ENCODE measurements around the gene PGAM5. TPM values are rescaled to one million over a fixed set of nuclear protein-coding genes. Genes with fewer than 3 reads are reported as not detected.
A peak's percentile ranks its signal among the peaks of the same experiment; 100 is the strongest.

PGAM5 gene
- total and polyA plus RNA-seq, 8 donors: 1.8 to 49.8 (median 15.5) TPM

DNA sequence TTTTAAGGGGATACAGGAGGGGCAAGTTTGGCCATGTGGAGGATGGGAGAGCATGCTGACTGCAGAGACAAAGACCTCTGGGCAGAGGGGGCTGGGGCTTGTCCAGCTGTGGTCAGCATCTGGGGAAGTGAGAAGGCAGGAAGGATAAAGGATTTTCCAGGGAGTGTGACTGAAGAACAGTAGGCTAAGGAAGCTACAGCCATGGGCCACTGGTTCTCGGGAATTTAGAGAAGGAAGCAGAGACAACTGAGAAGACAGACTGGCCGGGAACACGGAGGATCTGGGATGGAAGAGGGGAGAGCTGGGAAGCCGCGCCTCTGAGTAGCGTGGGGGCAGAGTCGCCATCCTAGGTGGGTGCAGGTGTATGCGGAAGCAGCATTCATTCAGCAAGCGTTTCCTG is 7.0 kb upstream of the PGAM5 start:
- H3K36me3 ChIP-seq: peaks cover 13 to 71% (median 59%) of the 10 kb centered on the region in 4 donors
- H3K27ac ChIP-seq: no peak overlapping the region
- WGBS, 5 donors: 91 to 97% (median 95%) methylated on average over 9 of the region's 9 CpGs
- intact Hi-C loops (cut with DNase I; ENCODE audit: low total_unique reads): no loop called here
- H3K9me3 ChIP-seq: no peaks in the 10 kb centered on the region
- H3K4me1 ChIP-seq: peaks cover 0 to 10% (median under 1%) of the 10 kb centered on the region in 4 donors
- no peak for DNase-seq
- H3K4me3 ChIP-seq: no peak overlapping the region
- TF ChIP-seq POLR2A (IDR thresholded peaks at IDR 0.05) (no peak), EP300 (IDR thresholded peaks at IDR 0.05) (no peak), POLR2AphosphoS5 (IDR thresholded peaks at IDR 0.05) (no peak)
- TF ChIP-seq, protein P1, sequence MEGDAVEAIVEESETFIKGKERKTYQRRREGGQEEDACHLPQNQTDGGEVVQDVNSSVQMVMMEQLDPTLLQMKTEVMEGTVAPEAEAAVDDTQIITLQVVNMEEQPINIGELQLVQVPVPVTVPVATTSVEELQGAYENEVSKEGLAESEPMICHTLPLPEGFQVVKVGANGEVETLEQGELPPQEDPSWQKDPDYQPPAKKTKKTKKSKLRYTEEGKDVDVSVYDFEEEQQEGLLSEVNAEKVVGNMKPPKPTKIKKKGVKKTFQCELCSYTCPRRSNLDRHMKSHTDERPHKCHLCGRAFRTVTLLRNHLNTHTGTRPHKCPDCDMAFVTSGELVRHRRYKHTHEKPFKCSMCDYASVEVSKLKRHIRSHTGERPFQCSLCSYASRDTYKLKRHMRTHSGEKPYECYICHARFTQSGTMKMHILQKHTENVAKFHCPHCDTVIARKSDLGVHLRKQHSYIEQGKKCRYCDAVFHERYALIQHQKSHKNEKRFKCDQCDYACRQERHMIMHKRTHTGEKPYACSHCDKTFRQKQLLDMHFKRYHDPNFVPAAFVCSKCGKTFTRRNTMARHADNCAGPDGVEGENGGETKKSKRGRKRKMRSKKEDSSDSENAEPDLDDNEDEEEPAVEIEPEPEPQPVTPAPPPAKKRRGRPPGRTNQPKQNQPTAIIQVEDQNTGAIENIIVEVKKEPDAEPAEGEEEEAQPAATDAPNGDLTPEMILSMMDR (IDR thresholded peaks at IDR 0.05): no peak
- no peaks in the 10 kb centered on the region for H3K27me3 ChIP-seq

GRCh38 chr12:132707241-132707640 is 3.4 kb upstream of the PGAM5 start:
- intact Hi-C loops (cut with DNase I; ENCODE audit: low total_unique reads): no loop called here
- Histone ChIP-seq H3K36me3 (peaks cover under 1 to 37% (median 31%) of the 10 kb centered on the region in 4 donors), H3K27ac (no peak overlapping the region), H3K4me3 (no peak overlapping the region), H3K27me3 (no peaks in the 10 kb centered on the region), H3K9me3 (no peaks in the 10 kb centered on the region), H3K4me1 (peaks cover 9 to 27% (median 21%) of the 10 kb centered on the region in 4 donors)
- TF ChIP-seq, protein P1 (IDR thresholded peaks at IDR 0.05): no peak
- 89 to 98% (median 96%) methylated on average over 6 of the region's 6 CpGs for WGBS, 5 donors
- no peak for DNase-seq

DNA sequence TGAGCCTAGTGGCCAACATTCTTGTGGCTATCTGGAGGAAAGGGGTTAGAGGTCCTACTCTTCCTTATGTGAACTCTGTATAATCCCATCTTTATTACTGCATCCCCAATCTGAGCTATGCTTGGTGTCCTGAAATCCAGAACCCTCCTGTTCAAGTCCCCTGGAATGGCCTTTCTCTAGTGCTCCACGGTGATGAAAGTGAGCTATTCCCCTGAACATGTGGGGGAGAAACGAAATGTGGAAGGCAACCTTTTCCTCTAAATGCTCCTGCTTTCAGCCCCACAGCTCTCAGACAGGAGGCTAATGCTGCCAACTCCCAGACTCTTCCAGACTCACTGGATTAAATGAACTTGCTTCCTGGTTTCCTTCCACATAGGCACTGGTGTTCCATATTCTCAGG is 2.5 kb upstream of the PGAM5 start:
- peak overlapping the region in 3 of 5 donors; percentile 0 to 48 (median 1) for H3K27ac ChIP-seq
- 64 to 79% (median 74%) methylated on average over 2 of the region's 2 CpGs for WGBS, 5 donors
- H3K27me3 ChIP-seq: no peaks in the 10 kb centered on the region
- peaks cover 9 to 35% (median 26%) of the 10 kb centered on the region in 4 donors for H3K4me1 ChIP-seq
- intact Hi-C loops (cut with DNase I; ENCODE audit: low total_unique reads): no loop called here
- H3K4me3 ChIP-seq: no peak overlapping the region
- no peaks in the 10 kb centered on the region for H3K9me3 ChIP-seq
- peaks cover 0 to 28% (median 24%) of the 10 kb centered on the region in 4 donors for H3K36me3 ChIP-seq
- no peak for DNase-seq
- TF ChIP-seq EP300 (IDR thresholded peaks at IDR 0.05) (no peak), POLR2A (IDR thresholded peaks at IDR 0.05) (no peak), POLR2AphosphoS5 (IDR thresholded peaks at IDR 0.05) (no peak)
- TF ChIP-seq, protein P1 (IDR thresholded peaks at IDR 0.05): no peak

DNA sequence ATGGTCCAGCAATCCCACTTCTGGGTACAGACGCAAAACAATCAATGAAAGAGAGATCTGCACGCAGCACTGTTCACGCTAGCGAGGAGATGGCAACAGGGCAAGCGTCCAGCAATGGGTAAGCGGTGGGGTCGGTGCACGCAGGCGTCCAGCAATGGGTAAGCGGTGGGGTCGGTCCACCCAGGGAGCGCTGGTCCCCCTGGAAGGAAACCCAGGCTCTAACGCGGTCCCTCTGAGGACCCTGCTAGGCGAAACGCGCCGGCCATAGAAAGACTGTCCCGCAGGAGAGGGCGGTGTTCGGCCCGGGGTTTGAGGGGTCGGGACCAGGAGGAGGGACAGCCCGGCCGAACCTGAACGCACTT is 618 bp upstream of the PGAM5 start:
- TF ChIP-seq POLR2AphosphoS5 (IDR thresholded peaks at IDR 0.05) (no peak), POLR2A (IDR thresholded peaks at IDR 0.05) (no peak), EP300 (IDR thresholded peaks at IDR 0.05) (no peak)
- TF ChIP-seq, protein P1 (IDR thresholded peaks at IDR 0.05): no peak
- intact Hi-C loops (cut with DNase I; ENCODE audit: low total_unique reads): no loop called here
- Histone ChIP-seq H3K36me3 (peaks cover 5 to 20% (median 13%) of the 10 kb centered on the region in 4 donors), H3K27me3 (no peaks in the 10 kb centered on the region), H3K9me3 (no peaks in the 10 kb centered on the region), H3K4me3 (peak overlapping the region; percentile 81 to 98 (median 92)), H3K4me1 (peaks cover 9 to 39% (median 28%) of the 10 kb centered on the region in 4 donors), H3K27ac (peak overlapping the region; percentile 80 to 95 (median 90))
- 1 to 2% (median 2%) methylated on average over 23 to 26 of the region's 26 CpGs for WGBS, 5 donors
- DNase-seq: no peak
